ENCODE data around the gene LTBP2. TPM values are rescaled to one million over a fixed set of nuclear protein-coding genes. Genes with fewer than 3 reads are reported as not detected.

The LTBP2 gene
- total RNA-seq, 1 experiment from 2014 or later, result 1.5 TPM

DNA sequence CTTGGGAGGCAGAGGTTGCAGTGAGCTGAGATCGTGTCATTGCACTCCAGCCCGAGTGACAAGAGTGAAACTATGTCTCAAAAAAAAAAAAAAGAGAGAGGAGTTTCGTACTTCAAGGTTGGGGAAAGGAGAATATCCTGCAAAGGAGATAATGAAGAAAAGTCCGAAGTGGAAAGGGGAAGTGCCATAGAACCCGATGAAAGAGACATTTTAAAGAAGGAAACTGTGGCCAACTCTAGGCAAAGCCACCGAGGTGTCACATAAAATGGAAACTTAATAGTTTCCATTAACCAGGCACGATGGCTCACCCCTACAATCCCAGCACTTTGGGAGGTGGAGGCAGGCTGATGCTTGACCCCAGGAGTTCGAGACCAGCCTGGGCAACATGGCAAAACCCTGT is 15.0 kb upstream of the LTBP2 start:
- Histone ChIP-seq H3K9me3 (ENCODE audit: control insufficient read depth in 1 of 2, insufficient read depth in 1 of 2, low read depth in 1 of 2, low read length in 2 of 2) (no peaks in the 10 kb centered on the region), H3K27me3 (ENCODE audit: insufficient read depth, low read length) (0 out of 2 replicates have a peak, but pooled peaks cover 6% of the 10 kb centered on the region), H3K9me2 (ENCODE audit: insufficient read depth) (no peaks in the 10 kb centered on the region), H3K9ac (ENCODE audit: low read length) (no peak overlapping the region), H3K4me2 (ENCODE audit: low read length) (no peak overlapping the region), H3K27ac (ENCODE audit: low read depth, low read length) (no peak overlapping the region), H2AFZ (ENCODE audit: low read depth, low read length, poor library complexity, severe bottlenecking) (no peak overlapping the region), H3K4me3 (replicated peaks in 1 of 2; ENCODE audit: low read depth in 1 of 2, low read length in 2 of 2) (no peak overlapping the region), H3K4me1 (ENCODE audit: control insufficient read depth in 1 of 2, insufficient read depth in 2 of 2, low read length in 2 of 2) (peaks cover 0 to 6% of the 10 kb centered on the region in 2 experiments; a peak in 2 of 4 replicates), H3K79me2 (ENCODE audit: insufficient read depth, low read length) (no peaks in the 10 kb centered on the region), H4K20me1 (ENCODE audit: insufficient read depth) (no peaks in the 10 kb centered on the region), H3K36me3 (ENCODE audit: control insufficient read depth in 1 of 2, insufficient read depth in 2 of 2, low read length in 2 of 2) (no peaks in the 10 kb centered on the region)
- no peak for DNase-seq (ENCODE audit: low read depth, low spot score)
- POLR2A ChIA-PET, result no interaction called here
- RAD21 ChIA-PET (ENCODE audit: low non-redundant PET in 1 of 2, low total read pairs in 2 of 2, uncharacterized antibody in 2 of 2, unreplicated experiment in 2 of 2), result no interaction called here
- intact Hi-C loops (cut with micrococcal nuclease), result no loop called here
- no TSS peak for BruUV-seq (replicated peaks)
- no peak for TF ChIP-seq SP1 (IDR thresholded peaks at IDR 0.05; ENCODE audit: low read depth)
- no peak for TF ChIP-seq REST (IDR thresholded peaks at IDR 0.05; ENCODE audit: low read depth)
- no peak for TF ChIP-seq CEBPB (IDR thresholded peaks at IDR 0.05; ENCODE audit: low read depth)
- TF ChIP-seq MAX (IDR thresholded peaks at IDR 0.05), result no peak
- no peak for TF ChIP-seq POLR2A (IDR thresholded peaks at IDR 0.05; ENCODE audit: borderline replicate concordance, extremely low read depth, insufficient read depth, insufficient read length)
- TF ChIP-seq TCF7L2 (IDR thresholded peaks at IDR 0.05; ENCODE audit: borderline replicate concordance, extremely low read depth, insufficient read depth, insufficient read length), result no peak
- no peak for ATAC-seq
- CTCF ChIA-PET, result no interaction called here

- Histone ChIP-seq H3K9ac (ENCODE audit: low read length) (no peak overlapping the region), H3K4me3 (replicated peaks in 1 of 2; ENCODE audit: low read depth in 1 of 2, low read length in 2 of 2) (no peak overlapping the region), H4K20me1 (ENCODE audit: insufficient read depth) (no peaks in the 10 kb centered on the region), H2AFZ (ENCODE audit: low read depth, low read length, poor library complexity, severe bottlenecking) (no peak overlapping the region), H3K36me3 (ENCODE audit: control insufficient read depth in 1 of 2, insufficient read depth in 2 of 2, low read length in 2 of 2) (no peaks in the 10 kb centered on the region), H3K27ac (ENCODE audit: low read depth, low read length) (no peak overlapping the region), H3K4me1 (ENCODE audit: control insufficient read depth in 1 of 2, insufficient read depth in 2 of 2, low read length in 2 of 2) (peaks cover 40 to 51% of the 10 kb centered on the region in 2 experiments), H3K4me2 (ENCODE audit: low read length) (no peak overlapping the region), H3K9me2 (ENCODE audit: insufficient read depth) (no peaks in the 10 kb centered on the region), H3K79me2 (ENCODE audit: insufficient read depth, low read length) (no peaks in the 10 kb centered on the region), H3K9me3 (ENCODE audit: control insufficient read depth in 1 of 2, insufficient read depth in 1 of 2, low read depth in 1 of 2, low read length in 2 of 2) (no peaks in the 10 kb centered on the region), H3K27me3 (ENCODE audit: insufficient read depth, low read length) (0 out of 2 replicates have a peak, but pooled peaks cover 6% of the 10 kb centered on the region)
- ChIA-PET POLR2A (no interaction called here), RAD21 (ENCODE audit: low non-redundant PET in 1 of 2, low total read pairs in 2 of 2, uncharacterized antibody in 2 of 2, unreplicated experiment in 2 of 2) (no interaction called here), CTCF (interaction anchor here (0.7 to 1.6 kb wide), 2 partner anchors 13 kb away, joined by 3 to 6 read pairs; no protein-coding TSS in a partner anchor)
- intact Hi-C loops (cut with micrococcal nuclease), result no loop called here
- ATAC-seq (no peak), DNase-seq (ENCODE audit: low read depth, low spot score) (no peak)
- BruUV-seq (replicated peaks), result no TSS peak
- TF ChIP-seq EGR1 (IDR thresholded peaks at IDR 0.05; ENCODE audit: low read depth) (no peak), MAX (IDR thresholded peaks at IDR 0.05) (no peak), YY1 (IDR thresholded peaks at IDR 0.05; ENCODE audit: extremely low read depth, insufficient replicate concordance, low read depth, low read length) (no peak), SIN3A (IDR thresholded peaks at IDR 0.05; ENCODE audit: low read depth) (no peak), POLR2AphosphoS5 (IDR thresholded peaks at IDR 0.05; ENCODE audit: low read depth, low read length) (no peak), FOSL1 (IDR thresholded peaks at IDR 0.05; ENCODE audit: low read depth) (no peak), ELF1 (IDR thresholded peaks at IDR 0.05; ENCODE audit: borderline replicate concordance, low read depth) (no peak), ZFX (IDR thresholded peaks at IDR 0.05) (no peak), ZNF274 (IDR thresholded peaks at IDR 0.05; ENCODE audit: low read depth, low read length) (no peak)
- TF ChIP-seq, protein P1, sequence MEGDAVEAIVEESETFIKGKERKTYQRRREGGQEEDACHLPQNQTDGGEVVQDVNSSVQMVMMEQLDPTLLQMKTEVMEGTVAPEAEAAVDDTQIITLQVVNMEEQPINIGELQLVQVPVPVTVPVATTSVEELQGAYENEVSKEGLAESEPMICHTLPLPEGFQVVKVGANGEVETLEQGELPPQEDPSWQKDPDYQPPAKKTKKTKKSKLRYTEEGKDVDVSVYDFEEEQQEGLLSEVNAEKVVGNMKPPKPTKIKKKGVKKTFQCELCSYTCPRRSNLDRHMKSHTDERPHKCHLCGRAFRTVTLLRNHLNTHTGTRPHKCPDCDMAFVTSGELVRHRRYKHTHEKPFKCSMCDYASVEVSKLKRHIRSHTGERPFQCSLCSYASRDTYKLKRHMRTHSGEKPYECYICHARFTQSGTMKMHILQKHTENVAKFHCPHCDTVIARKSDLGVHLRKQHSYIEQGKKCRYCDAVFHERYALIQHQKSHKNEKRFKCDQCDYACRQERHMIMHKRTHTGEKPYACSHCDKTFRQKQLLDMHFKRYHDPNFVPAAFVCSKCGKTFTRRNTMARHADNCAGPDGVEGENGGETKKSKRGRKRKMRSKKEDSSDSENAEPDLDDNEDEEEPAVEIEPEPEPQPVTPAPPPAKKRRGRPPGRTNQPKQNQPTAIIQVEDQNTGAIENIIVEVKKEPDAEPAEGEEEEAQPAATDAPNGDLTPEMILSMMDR (IDR thresholded peaks at IDR 0.05 in 2 of 3, conservative IDR thresholded peaks at IDR 0.05 in 1 of 3; ENCODE audit: borderline replicate concordance in 1 of 3, insufficient read depth in 1 of 3, low read depth in 2 of 3, low read length in 2 of 3), result no peak
- TF ChIP-seq, protein P2, sequence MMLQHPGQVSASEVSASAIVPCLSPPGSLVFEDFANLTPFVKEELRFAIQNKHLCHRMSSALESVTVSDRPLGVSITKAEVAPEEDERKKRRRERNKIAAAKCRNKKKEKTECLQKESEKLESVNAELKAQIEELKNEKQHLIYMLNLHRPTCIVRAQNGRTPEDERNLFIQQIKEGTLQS (IDR thresholded peaks at IDR 0.05), result no peak
Measured at GRCh38 chr14:74622257-74622656, 10.2 kb upstream of the LTBP2 start.
